ENCODE data around the gene AUTS2. TPM values are rescaled to one million over a fixed set of nuclear protein-coding genes. Genes with fewer than 3 reads are reported as not detected.

Gene AUTS2
- total RNA-seq, 1 donor from 2014 or later: 0.20 TPM

GRCh38 chr7:70614237-70615045 is 1016.2 kb downstream of the AUTS2 start:
- DNase-seq (ENCODE audit: low read depth, low spot score): no peak

DNA sequence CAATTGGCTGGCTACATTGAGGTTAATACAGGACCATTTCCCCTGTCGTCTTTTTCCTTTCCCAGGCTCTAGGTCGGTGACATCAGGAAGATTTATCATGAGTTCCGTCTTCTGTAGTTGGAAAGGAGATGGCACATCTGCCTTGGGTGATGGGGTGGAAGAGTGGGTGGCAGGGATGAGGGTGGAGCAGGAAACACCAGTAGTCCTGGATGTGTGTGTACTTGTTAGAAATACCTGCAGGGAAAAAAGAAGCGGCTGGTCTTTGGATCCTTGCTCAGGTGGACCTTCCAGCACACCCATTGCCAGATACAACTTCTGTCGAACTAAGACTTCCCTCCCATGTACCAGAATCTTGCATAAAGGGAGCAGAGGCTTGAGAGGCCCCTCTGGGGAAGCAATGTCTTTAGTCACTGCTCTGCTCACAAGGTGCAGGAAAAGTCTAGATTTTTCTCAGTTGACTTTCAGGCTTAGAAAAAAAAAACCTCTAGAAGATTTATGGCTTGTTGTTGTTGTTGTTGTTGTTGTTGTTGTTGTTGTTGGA is 1016.9 kb downstream of the AUTS2 start:
- no peak for DNase-seq (ENCODE audit: low read depth, low spot score)

GRCh38 chr7:70616211-70616610 is 1017.9 kb downstream of the AUTS2 start:
- no peak for DNase-seq (ENCODE audit: low read depth, low spot score)

DNA sequence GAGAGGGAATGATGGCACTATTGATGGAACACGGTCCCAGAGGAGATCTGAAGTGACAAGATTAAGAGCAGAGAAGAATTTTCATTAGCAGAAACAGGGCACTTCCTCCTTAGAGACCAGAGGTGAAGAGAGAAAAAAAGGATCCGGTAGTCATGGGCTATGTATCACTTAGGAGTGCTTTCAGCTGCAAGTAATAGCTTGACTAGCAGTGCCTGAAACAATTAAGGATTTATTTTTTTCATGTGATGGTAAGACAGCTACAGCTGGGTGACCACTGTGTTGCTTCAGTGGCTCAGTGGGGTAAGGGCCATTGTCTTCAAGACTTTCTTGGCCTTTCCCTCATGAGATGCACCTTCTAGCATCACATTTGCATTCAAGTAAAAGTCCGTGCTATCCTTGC is 1018.5 kb downstream of the AUTS2 start:
- no peak for DNase-seq (ENCODE audit: low read depth, low spot score)

DNA sequence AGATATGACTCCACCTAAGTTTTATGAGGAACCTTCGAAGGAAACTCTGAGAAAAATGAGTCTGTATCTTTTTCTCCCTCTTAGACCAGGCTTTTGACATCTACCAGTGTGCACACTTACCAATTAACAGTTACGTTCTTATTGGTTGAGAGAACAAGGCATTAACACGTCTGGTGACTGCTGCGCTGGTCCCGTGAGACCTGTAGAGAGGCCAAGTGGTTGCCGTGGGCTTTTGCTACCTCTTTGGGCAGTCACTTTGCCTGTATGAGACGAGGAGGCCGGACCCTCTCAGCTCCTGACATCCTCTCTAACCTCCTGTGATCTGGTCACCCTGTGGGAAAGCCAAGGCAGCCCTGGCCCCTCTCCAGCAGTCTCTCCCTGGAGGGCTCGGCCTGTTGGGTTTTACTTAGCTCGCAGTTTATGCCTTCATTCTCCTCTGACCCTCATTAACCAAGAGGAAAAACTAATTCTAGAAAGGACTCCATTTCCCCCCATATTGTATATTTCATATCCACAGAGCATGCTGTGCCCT is 1019.8 kb downstream of the AUTS2 start:
- DNase-seq (ENCODE audit: low read depth, low spot score): no peak

- no peak for DNase-seq (ENCODE audit: low read depth, low spot score)
Observed at GRCh38 chr7:70619130-70619529, 1020.9 kb downstream of the AUTS2 start.

DNA sequence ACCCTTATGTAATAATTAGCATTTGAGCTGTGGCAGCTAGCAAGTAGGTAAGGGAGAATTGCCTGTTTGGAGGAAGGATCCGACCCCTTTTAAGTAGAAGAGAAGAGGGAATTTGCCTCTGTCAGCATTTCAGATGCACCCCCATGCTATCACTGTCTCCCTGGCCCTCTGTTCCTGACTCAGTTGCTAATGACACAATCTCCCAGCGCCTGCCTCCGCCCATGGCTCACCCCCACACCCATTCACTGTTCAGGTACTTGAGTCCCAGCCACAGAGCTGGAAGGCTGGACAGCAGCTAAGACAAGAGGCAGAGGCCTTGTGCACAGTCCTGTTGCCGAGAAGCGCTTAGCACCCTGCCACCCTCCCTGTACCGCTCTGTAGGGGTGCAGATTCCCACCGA is 1021.4 kb downstream of the AUTS2 start:
- DNase-seq (ENCODE audit: low read depth, low spot score): no peak

- DNase-seq (ENCODE audit: low read depth, low spot score): no peak
Observed at GRCh38 chr7:70620333-70621055, 1022.2 kb downstream of the AUTS2 start.

DNA sequence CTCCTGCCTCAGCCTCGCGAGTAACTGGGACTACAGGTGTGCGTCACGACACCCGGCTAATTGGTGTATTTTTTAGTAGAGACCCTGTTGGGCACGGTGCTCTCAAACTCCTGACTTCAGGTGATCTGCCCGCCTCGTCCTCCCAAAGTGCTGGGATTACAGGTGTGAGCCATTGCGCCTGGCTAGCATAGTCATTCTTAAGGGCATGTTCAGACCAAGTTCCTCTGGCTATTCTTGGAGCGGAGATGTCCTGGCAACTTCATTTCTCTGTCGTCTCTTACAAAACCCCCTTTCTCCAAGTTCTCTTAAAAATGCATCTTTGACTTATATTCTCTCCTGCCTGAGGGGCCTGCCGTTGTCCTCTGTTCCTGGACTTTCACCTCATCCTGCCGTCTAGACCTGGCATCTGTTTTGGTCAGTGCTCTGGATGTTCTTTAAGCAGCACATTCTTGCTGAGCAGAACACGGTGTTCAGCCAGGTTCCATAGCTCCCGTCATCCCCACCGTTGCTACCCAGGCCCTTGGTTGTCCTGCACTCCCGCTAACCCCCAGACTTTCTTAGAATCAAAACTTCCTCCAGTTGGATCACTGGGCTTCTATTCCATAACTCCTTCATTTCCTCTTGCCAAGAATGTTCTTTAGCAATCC is 1023.8 kb downstream of the AUTS2 start:
- no peak for DNase-seq (ENCODE audit: low read depth, low spot score)

DNA sequence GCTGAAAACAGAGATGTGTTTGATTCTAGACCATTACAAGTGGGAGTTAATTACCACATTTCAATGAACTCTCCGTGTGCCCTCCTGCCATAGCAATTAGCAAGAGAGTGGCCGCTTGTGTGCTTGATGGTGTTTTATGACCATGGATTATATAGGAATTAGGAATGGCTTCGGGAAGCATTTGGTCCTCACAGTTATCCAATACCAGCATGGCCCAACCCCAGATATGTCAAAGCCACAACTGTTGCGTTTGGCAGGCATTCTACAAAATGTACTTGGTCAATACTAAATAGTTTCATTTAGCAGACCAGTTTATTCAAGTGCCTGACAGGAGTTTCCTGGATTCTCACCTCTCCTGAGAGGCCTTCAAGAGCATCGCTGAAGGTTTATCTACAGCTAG is 1024.7 kb downstream of the AUTS2 start:
- no peak for DNase-seq (ENCODE audit: low read depth, low spot score)

DNA sequence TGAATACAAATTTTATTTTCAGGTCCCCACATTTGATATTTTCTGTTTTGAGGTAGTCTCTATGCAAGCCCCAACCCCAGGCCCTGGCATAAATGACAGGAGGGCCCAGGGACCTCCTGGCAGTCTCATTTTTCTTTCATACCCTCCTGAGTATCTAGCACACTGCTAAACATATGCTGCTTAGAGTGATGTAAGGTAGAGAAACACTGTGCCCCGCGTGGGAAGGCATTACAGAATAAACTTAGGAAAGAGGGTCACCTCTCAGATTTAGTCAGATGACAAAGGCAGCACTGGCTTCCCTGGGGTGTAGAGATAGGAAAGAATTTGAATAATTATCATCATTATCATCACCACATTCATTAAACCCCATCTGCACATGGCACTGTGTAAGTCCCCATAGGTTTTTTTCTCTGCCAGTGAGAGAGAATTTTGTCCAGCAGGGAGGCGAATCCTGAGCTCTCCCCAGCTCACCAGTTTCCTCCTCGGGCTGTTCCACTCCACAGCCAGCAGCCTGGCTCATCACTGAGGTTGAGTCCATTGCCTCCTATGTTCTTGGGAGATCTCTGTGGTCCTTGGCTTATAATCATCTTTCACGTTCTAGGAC is 1026.3 kb downstream of the AUTS2 start:
- no peak for DNase-seq (ENCODE audit: low read depth, low spot score)

GRCh38 chr7:70627461-70627860 is 1029.2 kb downstream of the AUTS2 start:
- DNase-seq (ENCODE audit: low read depth, low spot score): no peak

DNA sequence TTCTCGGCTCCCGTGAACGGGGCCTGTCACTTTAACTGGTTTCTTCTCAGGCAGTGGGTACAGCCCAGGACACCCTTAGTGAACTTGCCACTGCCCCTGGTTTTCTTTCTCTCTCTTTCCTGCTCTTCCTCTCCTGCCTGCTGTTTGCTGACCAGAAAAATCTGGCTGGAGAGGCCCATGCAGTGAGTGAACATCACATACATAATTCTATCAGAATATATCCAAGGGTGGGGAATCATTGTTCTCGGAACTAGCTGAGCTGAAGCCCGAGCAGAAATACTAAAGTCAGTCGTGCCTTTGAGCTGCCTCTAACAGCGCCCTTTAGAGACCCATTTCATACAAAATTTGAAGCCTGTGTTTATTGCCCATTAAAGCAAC is 1032.2 kb downstream of the AUTS2 start:
- DNase-seq (ENCODE audit: low read depth, low spot score): no peak

- no peak for DNase-seq (ENCODE audit: low read depth, low spot score)
Observed at GRCh38 chr7:70630818-70631457, 1032.7 kb downstream of the AUTS2 start.

DNA sequence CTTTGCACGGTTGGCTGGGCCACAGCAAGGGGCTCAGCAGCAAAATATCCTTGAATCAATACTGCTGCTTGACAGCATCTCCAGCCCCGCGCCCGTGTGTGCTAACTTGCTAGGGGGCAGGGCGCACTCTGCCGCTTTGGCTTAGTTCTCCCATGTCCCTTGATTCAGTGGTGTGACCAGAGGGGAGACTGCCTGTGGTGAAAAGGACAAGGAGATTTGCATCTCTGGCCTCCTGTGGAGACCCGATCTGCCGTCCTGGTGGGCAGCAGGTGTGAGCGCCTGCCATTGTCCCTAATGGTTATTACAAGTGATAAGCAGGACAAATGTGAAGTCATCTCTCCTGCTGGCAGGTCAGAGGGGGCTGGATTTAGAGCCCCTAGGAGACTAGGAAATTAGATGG is 1033.4 kb downstream of the AUTS2 start:
- no peak for DNase-seq (ENCODE audit: low read depth, low spot score)

DNA sequence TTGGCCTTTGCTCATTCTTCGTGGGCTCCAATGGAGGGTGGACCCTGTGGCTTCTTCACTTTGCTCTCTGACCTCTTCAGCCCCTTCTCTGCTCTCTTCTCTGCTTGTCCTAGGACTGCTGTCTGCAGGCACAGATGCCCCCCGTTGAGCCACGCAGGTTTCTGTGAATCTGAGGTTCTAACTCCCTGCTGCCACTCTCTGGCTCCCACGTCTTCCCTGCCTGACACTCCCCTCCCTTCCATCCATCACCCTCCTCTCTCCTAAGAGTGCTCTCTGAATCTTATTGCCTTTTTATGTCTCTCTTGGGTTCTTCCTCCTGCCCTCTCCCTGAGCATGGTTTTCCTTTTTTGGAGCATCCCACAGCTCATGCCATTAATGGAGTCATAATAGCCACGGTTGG is 1034.1 kb downstream of the AUTS2 start:
- DNase-seq (ENCODE audit: low read depth, low spot score): no peak

- DNase-seq (ENCODE audit: low read depth, low spot score): no peak
Observed at GRCh38 chr7:70634071-70634470, 1035.8 kb downstream of the AUTS2 start.

DNA sequence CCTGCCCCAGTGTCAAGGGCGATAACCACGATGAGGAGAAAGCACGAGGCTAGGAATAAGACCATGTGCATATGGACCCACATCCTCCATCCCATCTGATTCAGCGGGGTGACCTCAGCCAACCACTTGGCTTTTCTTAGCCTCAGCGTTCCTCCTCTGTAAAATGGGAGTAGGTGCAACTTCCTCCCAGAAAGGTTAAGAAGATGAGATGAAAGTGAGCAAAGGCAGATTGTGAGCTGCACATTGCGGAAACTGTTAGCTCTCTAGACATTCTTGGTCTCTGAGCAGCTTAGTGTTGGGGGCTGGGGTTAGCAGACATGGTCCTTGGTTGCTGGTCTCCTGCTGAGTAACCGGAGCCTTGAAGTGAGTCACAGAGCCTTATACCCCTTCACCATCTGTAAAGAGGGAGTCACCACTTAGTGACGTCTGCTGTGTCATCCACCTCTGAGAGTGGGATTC is 1036.4 kb downstream of the AUTS2 start:
- no peak for DNase-seq (ENCODE audit: low read depth, low spot score)

- no peak for DNase-seq (ENCODE audit: low read depth, low spot score)
Observed at GRCh38 chr7:70635633-70636032, 1037.4 kb downstream of the AUTS2 start.

- DNase-seq (ENCODE audit: low read depth, low spot score): no peak
Observed at GRCh38 chr7:70636169-70636568, 1037.9 kb downstream of the AUTS2 start.

GRCh38 chr7:70637726-70638125 is 1039.5 kb downstream of the AUTS2 start:
- DNase-seq (ENCODE audit: low read depth, low spot score): no peak

All from pulmonary artery endothelial cell (primary cell).